ENCODE results near the gene ARHGAP4. TPM values are rescaled to one million over a fixed set of nuclear protein-coding genes. Genes with fewer than 3 reads are reported as not detected.

Gene ARHGAP4
- total and polyA plus RNA-seq, 4 donors, result 34.2 to 114 (median 80.4) TPM

DNA sequence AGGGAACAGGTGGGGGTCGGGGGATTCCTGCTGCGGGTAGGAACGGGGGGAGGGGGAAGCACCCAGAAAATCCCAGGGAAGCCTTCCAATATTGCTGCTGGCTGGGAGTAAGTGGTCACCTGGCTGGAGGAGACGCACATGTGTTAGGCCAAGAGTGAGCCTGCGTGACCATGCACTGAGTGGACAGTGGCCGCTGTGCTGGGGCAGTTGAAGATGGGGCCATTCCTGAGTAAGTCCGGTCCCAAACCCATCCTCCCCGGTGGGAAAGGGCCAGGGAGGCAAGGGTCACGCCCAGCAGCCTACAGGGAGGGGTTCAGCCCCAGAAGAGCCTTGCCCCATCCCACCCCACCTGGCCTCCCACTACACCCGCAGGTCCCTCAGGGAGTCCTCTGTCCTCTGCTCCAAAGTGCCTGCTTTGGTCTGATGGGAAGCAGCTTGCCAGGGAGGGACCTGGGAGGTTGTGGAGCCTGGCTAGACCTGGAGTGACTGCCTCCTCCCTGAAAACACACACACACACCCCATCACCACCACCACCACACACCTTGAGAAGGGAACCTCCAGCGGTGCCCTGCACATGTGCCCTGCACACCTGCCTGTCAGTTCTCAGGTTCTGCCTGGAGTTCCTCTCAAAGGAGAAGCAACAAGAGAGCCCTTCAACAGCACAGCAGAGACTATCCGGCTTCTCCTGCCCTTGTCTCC is 46.2 kb downstream of the ARHGAP4 start:
- 64 to 74% methylated on average over 11 to 12 of the region's 12 CpGs for WGBS, 2 donors
- no peak for ATAC-seq (ENCODE audit: insufficient read depth, low FRiP score)
- TF ChIP-seq, protein P1, sequence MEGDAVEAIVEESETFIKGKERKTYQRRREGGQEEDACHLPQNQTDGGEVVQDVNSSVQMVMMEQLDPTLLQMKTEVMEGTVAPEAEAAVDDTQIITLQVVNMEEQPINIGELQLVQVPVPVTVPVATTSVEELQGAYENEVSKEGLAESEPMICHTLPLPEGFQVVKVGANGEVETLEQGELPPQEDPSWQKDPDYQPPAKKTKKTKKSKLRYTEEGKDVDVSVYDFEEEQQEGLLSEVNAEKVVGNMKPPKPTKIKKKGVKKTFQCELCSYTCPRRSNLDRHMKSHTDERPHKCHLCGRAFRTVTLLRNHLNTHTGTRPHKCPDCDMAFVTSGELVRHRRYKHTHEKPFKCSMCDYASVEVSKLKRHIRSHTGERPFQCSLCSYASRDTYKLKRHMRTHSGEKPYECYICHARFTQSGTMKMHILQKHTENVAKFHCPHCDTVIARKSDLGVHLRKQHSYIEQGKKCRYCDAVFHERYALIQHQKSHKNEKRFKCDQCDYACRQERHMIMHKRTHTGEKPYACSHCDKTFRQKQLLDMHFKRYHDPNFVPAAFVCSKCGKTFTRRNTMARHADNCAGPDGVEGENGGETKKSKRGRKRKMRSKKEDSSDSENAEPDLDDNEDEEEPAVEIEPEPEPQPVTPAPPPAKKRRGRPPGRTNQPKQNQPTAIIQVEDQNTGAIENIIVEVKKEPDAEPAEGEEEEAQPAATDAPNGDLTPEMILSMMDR (IDR thresholded peaks at IDR 0.05; ENCODE audit: control extremely low read depth, extremely low read depth), result no peak
- no peak overlapping the region for H3K9ac ChIP-seq (ENCODE audit: insufficient read depth in 1 of 2, low read length in 2 of 2)
- H3K4me1 ChIP-seq (ENCODE audit: control insufficient read depth in 5 of 5, insufficient read depth in 5 of 5, low read length in 5 of 5), result peaks cover 0 to 4% (median 0%) of the 10 kb centered on the region in 5 donors
- no peaks in the 10 kb centered on the region for H3K36me3 ChIP-seq (ENCODE audit: control insufficient read depth in 4 of 4, insufficient read depth in 4 of 4, low read length in 4 of 4)
- no peak overlapping the region for H3K27ac ChIP-seq (ENCODE audit: low read depth in 1 of 2, low read length in 1 of 2)
- no peak overlapping the region for H3K4me3 ChIP-seq
- peaks cover 0 to 2% (median 0%) of the 10 kb centered on the region in 4 donors for H3K9me3 ChIP-seq (ENCODE audit: control insufficient read depth in 4 of 4, insufficient read depth in 3 of 4, low read length in 3 of 4)
- no peak for DNase-seq
- peaks cover 17 to 30% (median 30%) of the 10 kb centered on the region in 3 donors for H3K27me3 ChIP-seq (ENCODE audit: control insufficient read depth in 3 of 3, insufficient read depth in 3 of 3, low read length in 2 of 3)

DNA sequence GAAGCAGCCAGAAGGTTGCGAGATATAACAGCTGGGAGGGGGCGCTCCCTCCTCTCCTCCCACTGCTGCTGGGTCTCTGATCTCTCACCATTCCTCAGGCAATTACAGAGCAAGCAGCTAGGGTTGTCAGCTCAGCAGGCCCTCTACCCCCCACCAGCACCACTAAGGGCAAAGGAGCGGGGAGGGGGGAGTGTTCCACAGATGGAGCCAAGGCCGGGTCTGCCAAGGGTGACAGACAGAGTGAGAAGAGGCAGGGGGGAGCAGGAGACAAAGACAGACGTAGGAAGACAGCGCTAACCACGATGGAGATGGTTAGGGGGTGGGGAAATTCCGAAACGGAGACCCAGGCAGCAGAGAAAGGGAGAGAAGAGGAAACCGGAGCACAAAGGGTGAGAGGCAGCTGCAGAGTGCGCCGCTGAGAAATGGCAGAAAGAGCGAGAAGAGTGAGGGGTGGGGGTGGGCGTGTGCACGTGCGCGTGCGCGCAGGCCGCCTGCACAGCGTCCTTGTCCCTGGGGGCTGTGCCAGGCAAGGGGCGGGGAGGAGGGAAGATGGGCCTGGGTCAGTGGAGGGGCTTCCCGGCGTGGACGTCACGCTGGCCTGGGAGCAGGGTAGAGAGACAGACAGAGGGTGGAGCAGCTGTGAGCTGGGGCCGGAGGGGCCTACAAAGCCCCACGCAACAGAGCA is 47.0 kb downstream of the ARHGAP4 start:
- TF ChIP-seq, protein P1 (IDR thresholded peaks at IDR 0.05; ENCODE audit: control extremely low read depth, extremely low read depth), result no peak
- H3K4me3 ChIP-seq, result no peak overlapping the region
- no peak for ATAC-seq (ENCODE audit: insufficient read depth, low FRiP score)
- H3K27ac ChIP-seq (ENCODE audit: low read depth in 1 of 2, low read length in 1 of 2), result no peak overlapping the region
- H3K27me3 ChIP-seq (ENCODE audit: control insufficient read depth in 3 of 3, insufficient read depth in 3 of 3, low read length in 2 of 3), result peaks cover 10 to 27% (median 25%) of the 10 kb centered on the region in 3 donors
- peak in 1 of 3 donors; percentile 4 for DNase-seq
- H3K36me3 ChIP-seq (ENCODE audit: control insufficient read depth in 4 of 4, insufficient read depth in 4 of 4, low read length in 4 of 4), result no peaks in the 10 kb centered on the region
- no peak overlapping the region for H3K9ac ChIP-seq (ENCODE audit: insufficient read depth in 1 of 2, low read length in 2 of 2)
- H3K4me1 ChIP-seq (ENCODE audit: control insufficient read depth in 5 of 5, insufficient read depth in 5 of 5, low read length in 5 of 5), result peaks cover 0 to 4% (median 0%) of the 10 kb centered on the region in 5 donors
- WGBS, 2 donors, result 3 to 16% methylated on average over 24 to 28 of the region's 28 CpGs
- peaks cover 0 to 2% (median 0%) of the 10 kb centered on the region in 4 donors for H3K9me3 ChIP-seq (ENCODE audit: control insufficient read depth in 4 of 4, insufficient read depth in 3 of 4, low read length in 3 of 4)

DNA sequence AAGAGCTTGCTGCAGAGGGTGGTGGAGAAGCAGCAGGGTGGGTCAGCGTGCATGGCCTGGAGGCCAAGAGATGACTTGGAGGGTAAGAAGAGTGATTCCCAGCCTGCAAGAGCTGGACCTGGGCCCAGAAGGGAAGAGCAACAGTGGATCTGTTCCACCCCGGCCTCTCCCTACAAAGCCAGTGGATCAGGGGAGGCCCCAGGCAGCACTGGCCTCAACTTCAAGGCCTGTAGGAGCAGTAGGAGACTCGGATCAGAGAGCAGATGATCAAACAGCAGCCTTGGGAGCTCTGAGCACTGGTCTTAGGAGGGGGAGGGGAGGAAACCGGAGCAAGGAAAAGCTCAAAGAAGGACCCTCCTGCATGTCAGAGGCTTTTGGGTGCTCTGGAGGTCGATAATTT is 47.7 kb downstream of the ARHGAP4 start:
- peaks cover 0 to 4% (median 0%) of the 10 kb centered on the region in 5 donors for H3K4me1 ChIP-seq (ENCODE audit: control insufficient read depth in 5 of 5, insufficient read depth in 5 of 5, low read length in 5 of 5)
- H3K9me3 ChIP-seq (ENCODE audit: control insufficient read depth in 4 of 4, insufficient read depth in 3 of 4, low read length in 3 of 4), result peaks cover 0 to 2% (median 0%) of the 10 kb centered on the region in 4 donors
- peaks cover 6 to 27% (median 18%) of the 10 kb centered on the region in 3 donors for H3K27me3 ChIP-seq (ENCODE audit: control insufficient read depth in 3 of 3, insufficient read depth in 3 of 3, low read length in 2 of 3)
- H3K27ac ChIP-seq (ENCODE audit: low read depth in 1 of 2, low read length in 1 of 2), result no peak overlapping the region
- WGBS, 2 donors, result 42 to 69% methylated on average over 3 to 5 of the region's 5 CpGs
- H3K36me3 ChIP-seq (ENCODE audit: control insufficient read depth in 4 of 4, insufficient read depth in 4 of 4, low read length in 4 of 4), result no peaks in the 10 kb centered on the region
- H3K9ac ChIP-seq (ENCODE audit: insufficient read depth in 1 of 2, low read length in 2 of 2), result no peak overlapping the region
- no peak for DNase-seq
- no peak overlapping the region for H3K4me3 ChIP-seq
- no peak for ATAC-seq (ENCODE audit: insufficient read depth, low FRiP score)
- TF ChIP-seq, protein P1 (IDR thresholded peaks at IDR 0.05; ENCODE audit: control extremely low read depth, extremely low read depth), result no peak

Data from lung (tissue), 12 donors.